ENCODE data around the gene SEMA3F.

The SEMA3F gene

GRCh38 chr3:50117120-50117519, 38.0 kb upstream of the SEMA3F start:
- no peak overlapping the region for H3K27ac ChIP-seq (replicated peaks)
- no peaks in the 10 kb centered on the region for H3K27me3 ChIP-seq (ENCODE audit: insufficient read depth, poor library complexity, severe bottlenecking)
- no peak for DNase-seq (ENCODE audit: low read depth in 1 of 2, low spot score in 1 of 2)
- no peak overlapping the region for H3K4me3 ChIP-seq (replicated peaks; ENCODE audit: insufficient read depth, low read length)
- TF ChIP-seq REST (IDR thresholded peaks at IDR 0.05; ENCODE audit: insufficient replicate concordance, low read depth): no peak
- TF ChIP-seq GABPA (IDR thresholded peaks at IDR 0.05; ENCODE audit: low read depth): no peak
- TF ChIP-seq, protein P1, sequence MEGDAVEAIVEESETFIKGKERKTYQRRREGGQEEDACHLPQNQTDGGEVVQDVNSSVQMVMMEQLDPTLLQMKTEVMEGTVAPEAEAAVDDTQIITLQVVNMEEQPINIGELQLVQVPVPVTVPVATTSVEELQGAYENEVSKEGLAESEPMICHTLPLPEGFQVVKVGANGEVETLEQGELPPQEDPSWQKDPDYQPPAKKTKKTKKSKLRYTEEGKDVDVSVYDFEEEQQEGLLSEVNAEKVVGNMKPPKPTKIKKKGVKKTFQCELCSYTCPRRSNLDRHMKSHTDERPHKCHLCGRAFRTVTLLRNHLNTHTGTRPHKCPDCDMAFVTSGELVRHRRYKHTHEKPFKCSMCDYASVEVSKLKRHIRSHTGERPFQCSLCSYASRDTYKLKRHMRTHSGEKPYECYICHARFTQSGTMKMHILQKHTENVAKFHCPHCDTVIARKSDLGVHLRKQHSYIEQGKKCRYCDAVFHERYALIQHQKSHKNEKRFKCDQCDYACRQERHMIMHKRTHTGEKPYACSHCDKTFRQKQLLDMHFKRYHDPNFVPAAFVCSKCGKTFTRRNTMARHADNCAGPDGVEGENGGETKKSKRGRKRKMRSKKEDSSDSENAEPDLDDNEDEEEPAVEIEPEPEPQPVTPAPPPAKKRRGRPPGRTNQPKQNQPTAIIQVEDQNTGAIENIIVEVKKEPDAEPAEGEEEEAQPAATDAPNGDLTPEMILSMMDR (IDR thresholded peaks at IDR 0.05; ENCODE audit: insufficient read depth, low read length): no peak
- TF ChIP-seq POLR2AphosphoS5 (IDR thresholded peaks at IDR 0.05; ENCODE audit: low read depth): no peak
- no peak for TF ChIP-seq SPI1 (IDR thresholded peaks at IDR 0.05; ENCODE audit: borderline replicate concordance, low read depth)

DNA sequence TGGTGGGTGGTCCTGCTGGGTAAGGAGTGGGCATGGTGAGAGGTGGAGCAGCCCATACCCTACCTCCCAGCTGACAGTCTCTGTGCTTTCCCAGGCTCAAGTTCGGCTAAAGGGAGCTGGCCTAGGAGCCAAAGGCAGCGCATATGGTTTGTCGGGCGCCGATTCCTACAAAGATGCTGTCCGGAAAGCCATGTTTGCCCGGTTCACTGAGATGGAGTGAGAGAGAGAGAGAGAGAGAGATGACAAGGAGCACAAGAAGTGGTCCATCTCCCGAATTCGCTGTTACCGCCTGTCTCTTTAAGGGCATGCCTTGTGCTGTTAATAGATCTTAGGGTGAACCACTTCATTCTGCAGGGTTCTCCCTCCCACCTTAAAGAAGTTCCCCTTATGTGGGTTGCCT, 36.9 kb upstream of the SEMA3F start:
- no peak for DNase-seq (ENCODE audit: low read depth in 1 of 2, low spot score in 1 of 2)
- H3K27ac ChIP-seq (replicated peaks): no peak overlapping the region
- H3K27me3 ChIP-seq (ENCODE audit: insufficient read depth, poor library complexity, severe bottlenecking): no peaks in the 10 kb centered on the region
- TF ChIP-seq, protein P1 (IDR thresholded peaks at IDR 0.05; ENCODE audit: insufficient read depth, low read length): no peak
- no peak for TF ChIP-seq GABPA (IDR thresholded peaks at IDR 0.05; ENCODE audit: low read depth)
- no peak for TF ChIP-seq REST (IDR thresholded peaks at IDR 0.05; ENCODE audit: insufficient replicate concordance, low read depth)
- TF ChIP-seq POLR2AphosphoS5 (IDR thresholded peaks at IDR 0.05; ENCODE audit: low read depth): no peak; the same call in 1 of the 2 replicates
- no peak for TF ChIP-seq SPI1 (IDR thresholded peaks at IDR 0.05; ENCODE audit: borderline replicate concordance, low read depth)
- no peak overlapping the region for H3K4me3 ChIP-seq (replicated peaks; ENCODE audit: insufficient read depth, low read length)

DNA sequence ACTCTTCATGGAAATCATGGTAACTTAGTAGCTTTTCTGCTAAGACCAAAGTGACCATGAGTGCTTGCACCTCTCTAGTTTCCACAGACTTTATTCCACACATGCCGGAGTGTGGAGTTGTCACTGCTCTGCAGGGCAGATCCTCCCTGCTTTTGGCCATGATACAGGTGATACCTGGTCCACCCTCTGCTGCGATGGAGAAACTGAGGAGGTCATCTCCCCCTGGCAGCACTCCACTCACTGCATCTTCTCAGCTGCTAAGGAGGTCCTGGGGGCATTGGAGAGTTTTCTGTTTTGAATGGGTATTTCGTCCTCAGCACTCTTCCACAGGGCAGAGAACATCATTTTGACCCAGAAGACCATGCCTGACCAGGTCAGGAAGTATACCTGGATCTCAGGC, 35.3 kb upstream of the SEMA3F start:
- TF ChIP-seq GABPA (IDR thresholded peaks at IDR 0.05; ENCODE audit: low read depth) (no peak), POLR2AphosphoS5 (IDR thresholded peaks at IDR 0.05; ENCODE audit: low read depth) (no peak), SPI1 (IDR thresholded peaks at IDR 0.05; ENCODE audit: borderline replicate concordance, low read depth) (no peak), REST (IDR thresholded peaks at IDR 0.05; ENCODE audit: insufficient replicate concordance, low read depth) (no peak)
- TF ChIP-seq, protein P1 (IDR thresholded peaks at IDR 0.05; ENCODE audit: insufficient read depth, low read length): no peak
- Histone ChIP-seq H3K27ac (replicated peaks) (no peak overlapping the region), H3K27me3 (ENCODE audit: insufficient read depth, poor library complexity, severe bottlenecking) (no peaks in the 10 kb centered on the region), H3K4me3 (replicated peaks; ENCODE audit: insufficient read depth, low read length) (no peak overlapping the region)
- DNase-seq (ENCODE audit: low read depth in 1 of 2, low spot score in 1 of 2): no peak
